ENCODE results near the gene ATP8A2.

DNA sequence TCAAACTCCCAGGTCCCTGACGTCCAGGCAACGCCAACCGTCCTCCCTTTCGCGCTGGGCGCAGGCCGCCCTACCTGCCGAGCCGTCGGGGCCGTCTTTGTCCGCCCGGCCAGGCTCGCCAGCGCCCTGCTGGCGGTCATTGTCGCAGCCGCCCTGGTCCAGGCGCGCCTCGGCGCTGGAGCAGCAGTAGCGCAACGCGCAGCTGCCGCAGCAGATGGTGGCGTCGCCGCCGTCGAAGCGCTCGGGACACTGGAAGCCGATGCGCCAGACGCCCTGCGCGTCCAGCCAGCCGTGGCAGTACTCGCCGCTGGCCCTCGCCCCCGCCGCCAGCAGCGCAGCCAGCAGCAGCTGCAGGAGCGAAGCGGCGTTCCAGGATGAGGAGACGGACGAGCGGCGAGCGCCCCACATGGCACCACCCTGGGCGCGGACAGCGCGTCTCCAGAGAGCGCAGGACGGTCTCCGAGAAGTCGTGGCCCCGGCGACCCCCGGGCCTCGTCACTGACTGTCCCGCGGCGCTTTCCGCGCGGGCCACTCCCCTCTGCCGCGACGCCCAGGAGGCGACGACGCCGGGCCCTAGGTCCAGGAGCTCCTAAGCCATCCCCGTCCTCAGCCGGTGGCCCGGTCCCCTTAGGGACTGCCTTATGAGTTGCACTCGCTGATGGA is 678.9 kb downstream of the ATP8A2 start:
- TF ChIP-seq, protein P1, sequence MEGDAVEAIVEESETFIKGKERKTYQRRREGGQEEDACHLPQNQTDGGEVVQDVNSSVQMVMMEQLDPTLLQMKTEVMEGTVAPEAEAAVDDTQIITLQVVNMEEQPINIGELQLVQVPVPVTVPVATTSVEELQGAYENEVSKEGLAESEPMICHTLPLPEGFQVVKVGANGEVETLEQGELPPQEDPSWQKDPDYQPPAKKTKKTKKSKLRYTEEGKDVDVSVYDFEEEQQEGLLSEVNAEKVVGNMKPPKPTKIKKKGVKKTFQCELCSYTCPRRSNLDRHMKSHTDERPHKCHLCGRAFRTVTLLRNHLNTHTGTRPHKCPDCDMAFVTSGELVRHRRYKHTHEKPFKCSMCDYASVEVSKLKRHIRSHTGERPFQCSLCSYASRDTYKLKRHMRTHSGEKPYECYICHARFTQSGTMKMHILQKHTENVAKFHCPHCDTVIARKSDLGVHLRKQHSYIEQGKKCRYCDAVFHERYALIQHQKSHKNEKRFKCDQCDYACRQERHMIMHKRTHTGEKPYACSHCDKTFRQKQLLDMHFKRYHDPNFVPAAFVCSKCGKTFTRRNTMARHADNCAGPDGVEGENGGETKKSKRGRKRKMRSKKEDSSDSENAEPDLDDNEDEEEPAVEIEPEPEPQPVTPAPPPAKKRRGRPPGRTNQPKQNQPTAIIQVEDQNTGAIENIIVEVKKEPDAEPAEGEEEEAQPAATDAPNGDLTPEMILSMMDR (IDR thresholded peaks at IDR 0.05; ENCODE audit: low read depth, low read length, missing input control), result no peak
- TF ChIP-seq GABPA (IDR thresholded peaks at IDR 0.05 in 1 of 2, conservative IDR thresholded peaks at IDR 0.05 in 1 of 2), result no peak
- TF ChIP-seq, protein P2, sequence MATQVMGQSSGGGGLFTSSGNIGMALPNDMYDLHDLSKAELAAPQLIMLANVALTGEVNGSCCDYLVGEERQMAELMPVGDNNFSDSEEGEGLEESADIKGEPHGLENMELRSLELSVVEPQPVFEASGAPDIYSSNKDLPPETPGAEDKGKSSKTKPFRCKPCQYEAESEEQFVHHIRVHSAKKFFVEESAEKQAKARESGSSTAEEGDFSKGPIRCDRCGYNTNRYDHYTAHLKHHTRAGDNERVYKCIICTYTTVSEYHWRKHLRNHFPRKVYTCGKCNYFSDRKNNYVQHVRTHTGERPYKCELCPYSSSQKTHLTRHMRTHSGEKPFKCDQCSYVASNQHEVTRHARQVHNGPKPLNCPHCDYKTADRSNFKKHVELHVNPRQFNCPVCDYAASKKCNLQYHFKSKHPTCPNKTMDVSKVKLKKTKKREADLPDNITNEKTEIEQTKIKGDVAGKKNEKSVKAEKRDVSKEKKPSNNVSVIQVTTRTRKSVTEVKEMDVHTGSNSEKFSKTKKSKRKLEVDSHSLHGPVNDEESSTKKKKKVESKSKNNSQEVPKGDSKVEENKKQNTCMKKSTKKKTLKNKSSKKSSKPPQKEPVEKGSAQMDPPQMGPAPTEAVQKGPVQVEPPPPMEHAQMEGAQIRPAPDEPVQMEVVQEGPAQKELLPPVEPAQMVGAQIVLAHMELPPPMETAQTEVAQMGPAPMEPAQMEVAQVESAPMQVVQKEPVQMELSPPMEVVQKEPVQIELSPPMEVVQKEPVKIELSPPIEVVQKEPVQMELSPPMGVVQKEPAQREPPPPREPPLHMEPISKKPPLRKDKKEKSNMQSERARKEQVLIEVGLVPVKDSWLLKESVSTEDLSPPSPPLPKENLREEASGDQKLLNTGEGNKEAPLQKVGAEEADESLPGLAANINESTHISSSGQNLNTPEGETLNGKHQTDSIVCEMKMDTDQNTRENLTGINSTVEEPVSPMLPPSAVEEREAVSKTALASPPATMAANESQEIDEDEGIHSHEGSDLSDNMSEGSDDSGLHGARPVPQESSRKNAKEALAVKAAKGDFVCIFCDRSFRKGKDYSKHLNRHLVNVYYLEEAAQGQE (IDR thresholded peaks at IDR 0.05), result no peak
- TF ChIP-seq TAF1 (conservative IDR thresholded peaks at IDR 0.05), result no peak
- TF ChIP-seq HNF4G (IDR thresholded peaks at IDR 0.05), result no peak
- TF ChIP-seq JUND (IDR thresholded peaks at IDR 0.05), result no peak
- TF ChIP-seq EGR1 (IDR thresholded peaks at IDR 0.05; ENCODE audit: low read depth in 2 of 2), result no peak

All from liver (tissue), 3 donors.